NCI-H345 treated with DMSO at 0.1 percent for 48 hours (cell line): ENCODE data around the gene MCM6.
A peak's percentile ranks its signal among the peaks of the same experiment; 100 is the strongest.

Experiments
- DNase-seq: peaks from one replicate; lab custom pipeline; 2025; ENCODE audit not compliant: unreplicated experiment; lab: John Stamatoyannopoulos, UW

MCM6 gene

DNA sequence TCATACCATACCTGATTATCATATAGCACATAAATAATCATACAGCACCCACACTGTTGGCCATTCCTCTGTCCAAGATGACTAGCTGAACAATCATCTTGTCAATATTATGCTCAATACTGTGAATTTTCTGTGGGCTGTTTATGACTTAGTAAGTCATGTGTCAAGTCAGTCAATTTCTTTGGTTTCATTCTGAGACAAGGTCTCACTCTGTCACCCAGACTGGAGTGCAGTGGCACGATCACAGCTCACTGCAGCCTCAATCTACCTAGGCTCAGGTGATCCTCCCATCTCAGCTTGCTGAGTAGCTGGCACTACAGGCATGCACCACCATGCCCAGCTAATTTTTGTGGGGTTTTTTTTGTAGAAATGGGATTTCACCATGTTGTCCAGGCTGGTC is 5.7 kb downstream of the MCM6 start:
- DNase-seq = no peak

DNA sequence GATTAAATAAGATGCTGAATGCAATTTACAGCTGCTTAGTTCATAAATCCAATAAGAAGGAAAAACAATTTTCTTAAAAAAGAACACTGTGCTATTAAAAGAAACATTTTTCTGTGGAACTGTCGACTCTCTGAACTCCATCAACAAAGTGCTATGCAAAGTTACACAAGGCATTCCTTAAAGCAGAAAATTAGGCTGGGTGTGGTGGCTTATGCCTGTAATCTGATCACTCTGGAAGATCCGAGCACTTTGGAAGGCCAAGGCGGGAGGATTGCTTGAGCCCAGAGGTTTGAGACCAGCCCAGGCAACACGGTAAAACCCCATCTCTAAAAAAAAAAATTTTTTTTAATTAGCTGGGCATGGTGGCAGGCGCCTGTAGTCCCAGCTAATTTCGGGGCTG is 13.0 kb downstream of the MCM6 start:
- DNase-seq = no peak

GRCh38 chr2:135862718-135863117 is 13.5 kb downstream of the MCM6 start:
- DNase-seq = no peak

DNA sequence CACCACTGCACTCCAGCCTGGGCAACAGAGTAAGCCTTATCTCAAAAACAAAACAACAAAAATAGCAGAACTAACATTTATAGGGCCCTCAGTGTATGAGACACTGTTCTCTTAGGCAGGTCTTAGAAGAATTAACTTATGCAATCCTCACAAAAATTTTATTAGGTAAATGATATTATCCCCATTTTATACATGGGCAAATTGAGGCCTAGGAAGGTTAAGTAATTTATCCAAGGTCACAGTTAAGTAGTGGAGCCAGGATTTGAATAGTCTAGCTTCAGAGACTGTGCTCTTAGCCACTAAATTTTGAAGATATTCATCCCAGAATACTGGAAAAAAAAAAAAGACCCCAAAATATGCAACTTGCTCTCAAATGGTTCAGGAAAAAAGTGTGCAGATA is 22.8 kb downstream of the MCM6 start:
- no peak for DNase-seq

DNA sequence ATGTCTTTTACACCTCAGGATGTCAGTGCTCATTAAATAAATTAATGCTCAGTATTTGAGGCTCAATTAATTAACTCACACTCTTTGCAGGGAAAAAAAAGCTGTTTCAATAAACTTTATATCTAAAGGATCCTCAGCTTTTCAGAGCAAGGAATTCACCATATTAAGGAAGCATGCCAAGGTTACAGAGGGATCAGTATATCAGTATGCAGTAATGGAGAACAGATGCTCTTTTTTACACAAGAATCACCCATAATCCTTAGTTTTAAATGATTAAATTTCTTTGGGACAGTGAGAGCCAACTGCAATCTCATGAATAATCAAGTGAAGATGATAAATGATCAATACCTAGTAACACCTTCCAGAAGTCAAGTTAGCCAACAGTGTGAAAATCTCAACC is 24.4 kb downstream of the MCM6 start:
- no peak for DNase-seq

GRCh38 chr2:135850892-135851668 is 25.2 kb downstream of the MCM6 start:
- DNase-seq = no peak

DNA sequence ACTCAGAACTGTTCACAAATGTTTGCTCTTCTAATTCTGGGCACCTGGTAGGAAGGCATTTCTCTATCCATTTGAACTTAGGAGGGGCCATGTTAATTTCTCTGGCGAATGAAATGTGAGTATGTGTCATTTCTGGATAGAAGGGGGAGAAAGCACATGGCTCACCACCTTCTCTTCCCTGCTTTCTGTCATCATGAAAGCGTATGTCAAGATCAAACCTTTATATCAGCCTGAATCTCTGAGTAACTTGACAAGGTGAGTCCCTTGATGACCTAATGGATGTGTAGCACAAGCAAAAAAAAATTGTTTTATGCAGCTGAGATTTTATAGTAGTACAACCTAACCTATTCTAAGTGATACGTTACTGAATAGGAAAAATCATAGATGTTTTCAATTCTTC is 27.2 kb downstream of the MCM6 start:
- no peak for DNase-seq

- no peak for DNase-seq
Measured at GRCh38 chr2:135845997-135846396, 30.2 kb downstream of the MCM6 start.

DNA sequence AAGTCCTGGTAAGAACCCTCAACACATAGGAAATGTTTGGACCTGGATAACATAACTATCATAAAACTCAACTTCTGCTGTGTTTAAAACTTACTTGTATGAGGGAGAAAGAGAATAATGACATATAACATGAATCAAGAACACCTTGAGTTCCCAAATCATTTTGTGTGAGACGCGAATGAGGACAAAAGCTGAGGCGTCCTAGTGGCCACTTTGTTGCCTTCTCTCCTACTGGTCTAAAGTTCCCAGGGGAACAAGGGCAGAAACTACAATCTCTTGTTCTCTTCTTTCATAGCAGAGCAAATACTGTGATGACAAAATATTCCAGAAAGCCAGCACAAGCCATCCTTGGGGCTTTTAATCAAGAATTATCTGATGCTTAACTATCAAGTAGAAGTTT is 31.0 kb downstream of the MCM6 start:
- no peak for DNase-seq

DNA sequence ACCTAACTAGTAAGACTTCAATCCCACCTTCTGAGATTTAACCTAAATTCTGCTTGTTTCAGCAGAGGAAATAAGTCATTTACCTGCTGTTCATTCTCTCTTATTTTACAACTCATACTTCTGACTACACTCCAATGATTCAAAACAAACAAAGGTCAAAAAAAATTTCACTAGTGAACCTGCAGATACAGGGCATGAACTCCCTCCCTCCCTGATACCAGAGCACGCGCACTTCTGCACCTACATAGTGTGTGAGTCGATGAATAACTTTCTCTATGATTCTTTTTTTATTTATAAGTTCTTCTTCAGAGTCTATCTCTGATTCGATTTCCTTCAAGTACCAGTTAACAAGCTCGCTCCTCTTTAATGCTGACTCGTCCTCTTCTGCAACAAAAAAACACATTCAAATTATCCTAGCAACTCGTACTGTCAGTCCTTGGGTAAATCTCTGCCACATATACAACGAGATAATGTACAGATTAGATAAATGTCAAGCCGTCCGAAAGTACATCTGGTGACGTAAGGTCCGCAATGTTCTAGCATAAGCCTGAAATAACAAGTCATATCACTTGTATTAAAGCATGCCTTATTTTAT is 31.8 kb downstream of the MCM6 start:
- DNase-seq = no peak

GRCh38 chr2:135843671-135844070 is 32.6 kb downstream of the MCM6 start:
- DNase-seq = no peak

- DNase-seq = no peak
Measured at GRCh38 chr2:135840601-135841000, 35.6 kb downstream of the MCM6 start.

DNA sequence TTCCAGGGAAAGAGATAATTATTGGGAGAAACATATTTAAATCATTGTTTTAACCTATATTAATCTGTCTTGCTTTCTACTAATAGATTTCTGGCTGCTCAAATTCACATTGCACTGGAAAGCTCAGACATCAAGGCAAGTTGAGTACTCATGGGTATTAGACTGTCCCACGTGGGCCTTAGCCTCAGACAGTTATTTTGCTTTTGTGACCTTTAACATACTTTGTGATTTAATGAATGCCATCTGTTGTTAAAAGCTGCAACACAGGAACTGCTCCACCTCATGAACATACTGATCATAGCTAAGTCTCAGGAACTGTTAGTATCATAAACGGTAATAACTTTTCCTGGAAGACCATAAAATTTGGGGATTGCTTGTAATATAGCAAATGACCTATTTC is 36.5 kb downstream of the MCM6 start:
- DNase-seq = no peak

DNA sequence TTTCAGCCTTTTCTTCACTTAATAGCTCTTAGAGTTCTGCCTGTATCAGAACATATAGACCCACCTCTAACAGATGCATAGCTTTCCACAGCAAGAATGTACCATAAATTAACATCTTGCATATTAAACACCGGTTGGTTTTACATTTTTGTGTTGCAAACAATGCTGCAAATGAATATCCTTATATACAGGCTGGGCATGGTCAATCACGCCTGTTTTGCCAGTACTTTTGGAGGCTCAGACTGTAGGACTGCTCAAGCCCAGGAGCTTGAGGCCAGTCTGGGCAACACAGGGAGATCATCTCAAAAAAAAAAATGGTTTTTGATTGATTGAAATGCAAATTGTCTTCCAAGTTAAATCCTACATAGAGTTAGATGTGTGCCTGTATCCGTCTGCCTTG is 37.7 kb downstream of the MCM6 start:
- no peak for DNase-seq

GRCh38 chr2:135836596-135837270 is 39.5 kb downstream of the MCM6 start, which contains the start of gene LCT:
LCT (minus strand) TSS chr2:135837184; CDS start chr2:135837169, 15 bp downstream.
- no peak for DNase-seq

DNA sequence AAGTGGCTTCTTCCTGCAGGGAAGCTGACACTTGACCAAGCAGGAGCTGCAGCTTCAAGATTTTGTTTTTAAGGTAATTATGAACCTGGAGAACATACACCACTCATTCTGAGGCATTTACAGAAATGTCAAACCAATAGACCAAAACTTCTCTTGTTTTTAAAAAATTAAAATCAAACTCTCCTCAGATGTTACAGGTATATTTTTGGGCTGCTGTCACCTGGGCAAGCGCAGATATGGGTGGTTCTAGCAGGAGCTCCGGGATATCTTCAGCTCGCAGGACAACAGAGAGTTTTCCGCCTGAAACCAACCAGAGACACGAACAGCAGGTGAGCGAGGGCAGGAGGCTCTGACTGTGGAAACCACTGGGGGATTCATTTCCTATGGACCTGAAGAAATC is 43.4 kb downstream of the MCM6 start:
- no peak for DNase-seq

DNA sequence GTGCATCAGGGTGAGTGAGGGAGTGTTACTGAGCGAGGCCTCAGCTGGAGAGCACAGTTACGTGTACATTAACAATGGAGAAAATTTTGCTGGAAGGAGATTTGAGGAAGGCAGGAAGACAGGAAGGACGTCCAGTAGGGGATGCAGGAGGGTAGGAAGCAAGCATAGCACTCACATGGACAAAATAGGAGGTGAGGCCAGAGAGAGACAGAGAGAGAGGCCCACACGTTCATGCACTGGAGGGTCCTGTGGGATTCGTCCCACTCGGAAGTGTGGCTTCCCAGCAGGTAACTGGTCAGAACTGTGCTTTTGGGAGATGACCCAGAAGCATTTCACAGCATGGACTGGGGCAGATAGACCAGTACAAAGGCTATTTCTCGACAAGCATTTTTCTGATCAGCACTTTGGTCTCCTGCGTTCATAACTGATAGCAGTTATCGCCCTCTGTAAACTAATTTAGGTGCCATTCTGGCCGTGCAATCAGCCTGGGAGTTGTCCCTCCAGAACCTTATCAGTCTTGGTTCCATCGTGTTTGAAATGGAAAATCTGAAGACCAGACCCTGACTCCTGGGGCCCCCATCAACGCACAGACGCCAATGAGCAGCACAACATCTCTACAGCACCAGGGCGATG is 44.9 kb downstream of the MCM6 start:
- no peak for DNase-seq

- DNase-seq = peak; percentile 51
Measured at GRCh38 chr2:135829378-135830135, 46.7 kb downstream of the MCM6 start.

GRCh38 chr2:135826544-135826943 is 49.7 kb downstream of the MCM6 start:
- no peak for DNase-seq

DNA sequence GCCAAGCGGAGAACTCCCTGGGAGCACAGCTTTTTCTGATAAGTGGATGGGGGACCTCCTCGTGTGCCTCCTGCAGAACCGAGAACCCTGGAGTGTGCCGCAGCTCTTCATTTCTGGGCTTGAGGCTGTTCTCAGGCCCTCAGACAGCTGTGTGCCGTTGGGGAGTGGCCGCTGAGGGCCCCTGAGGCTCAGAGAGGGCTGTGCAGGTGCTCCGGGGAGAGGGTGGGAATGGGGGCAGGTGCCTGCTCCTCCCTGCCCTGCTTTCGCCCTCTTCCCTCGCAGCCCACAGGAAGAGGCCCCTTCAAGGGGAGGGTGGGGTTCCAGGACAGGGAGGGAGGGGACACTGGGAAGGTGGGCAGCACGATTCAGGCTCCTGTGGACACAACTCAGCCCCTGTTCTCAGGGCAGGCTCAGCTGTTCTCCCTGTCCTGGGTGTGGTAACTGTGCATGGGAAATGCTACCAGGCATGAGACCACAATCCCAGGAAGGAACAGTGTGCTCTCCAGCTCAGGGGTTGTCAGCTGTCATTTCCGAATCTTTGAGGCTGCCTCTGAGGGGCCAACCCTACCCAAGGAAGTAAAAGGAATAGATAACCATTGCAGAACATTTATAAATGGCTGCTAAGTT is 50.6 kb downstream of the MCM6 start:
- DNase-seq = peak; percentile 63

DNA sequence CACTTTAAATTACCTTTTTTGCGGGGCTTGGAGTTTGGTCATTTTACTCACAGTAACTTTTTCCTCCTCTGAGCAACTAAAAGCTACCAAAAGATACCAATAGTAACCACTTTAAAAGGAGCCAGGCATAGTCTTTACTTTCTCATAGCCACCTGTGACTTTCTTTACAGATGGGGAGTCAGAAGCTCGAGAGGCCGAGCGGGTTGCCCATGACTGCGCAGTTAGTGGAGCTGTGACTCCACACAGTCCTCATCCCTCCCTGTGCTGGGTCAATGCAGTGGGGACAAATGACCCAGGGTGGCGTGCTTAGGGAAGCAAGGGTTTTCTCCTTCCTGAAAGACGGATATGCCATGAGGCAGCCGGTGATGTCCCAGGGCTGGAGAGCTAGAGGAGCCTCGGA is 51.1 kb downstream of the MCM6 start:
- no peak for DNase-seq
